Activated T-cell treated with anti-CD3 and anti-CD28 coated beads for 24 hours (primary cell): ENCODE results near the gene UROC1.
"Not testable (repeated sequence)": the region's sequence is repeated elsewhere in the genome, so short reads cannot be mapped to it uniquely, and the experiment has no call there.

Experiments used
- DNase-seq: peaks from one replicate; pipeline ENCODE4 v3.0.0-alpha.2; 2020; ENCODE audit warnings: low read depth

The UROC1 gene

GRCh38 chr3:126546549-126547239 is 29.1 kb upstream of the UROC1 start:
- no peak for DNase-seq

- DNase-seq: no peak
Observed at GRCh38 chr3:126546013-126546412, 28.4 kb upstream of the UROC1 start.

- no peak for DNase-seq
Observed at GRCh38 chr3:126545544-126545943, 28.0 kb upstream of the UROC1 start.

- no peak for DNase-seq
Observed at GRCh38 chr3:126544596-126545281, 27.2 kb upstream of the UROC1 start.

GRCh38 chr3:126543457-126544061 is 26.0 kb upstream of the UROC1 start:
- no peak for DNase-seq

GRCh38 chr3:126542340-126543241 is 25.0 kb upstream of the UROC1 start:
- no peak for DNase-seq

- DNase-seq: no peak
Observed at GRCh38 chr3:126541628-126542339, 24.2 kb upstream of the UROC1 start.

GRCh38 chr3:126540951-126541627 is 23.5 kb upstream of the UROC1 start:
- DNase-seq: no peak

GRCh38 chr3:126540342-126540849 is 22.8 kb upstream of the UROC1 start:
- no peak for DNase-seq

- no peak for DNase-seq
Observed at GRCh38 chr3:126539558-126540250, 22.1 kb upstream of the UROC1 start.

GRCh38 chr3:126538966-126539365 is 21.4 kb upstream of the UROC1 start:
- DNase-seq: no peak

- no peak for DNase-seq
Observed at GRCh38 chr3:126538316-126538715, 20.7 kb upstream of the UROC1 start.

GRCh38 chr3:126537730-126538281 is 20.2 kb upstream of the UROC1 start:
- no peak for DNase-seq

- DNase-seq: no peak
Observed at GRCh38 chr3:126537116-126537729, 19.6 kb upstream of the UROC1 start.

- DNase-seq: no peak
Observed at GRCh38 chr3:126536126-126536525, 18.6 kb upstream of the UROC1 start.

GRCh38 chr3:126535636-126536035 is 18.1 kb upstream of the UROC1 start:
- DNase-seq: no peak

GRCh38 chr3:126534716-126535115 is 17.1 kb upstream of the UROC1 start:
- DNase-seq: not testable (repeated sequence)

- DNase-seq: no peak
Observed at GRCh38 chr3:126533506-126533905, 15.9 kb upstream of the UROC1 start.

- DNase-seq: no peak
Observed at GRCh38 chr3:126531051-126531330, 13.4 kb upstream of the UROC1 start.
